GM21717 (cell line): Measurements from ENCODE around the gene NAALADL2.
A peak's percentile ranks its signal among the peaks of the same experiment; 100 is the strongest.
"Not testable (repeated sequence)": the region's sequence is repeated elsewhere in the genome, so short reads cannot be mapped to it uniquely, and the experiment has no call there.

Experiments used
- ATAC-seq: cut with Tn5 transposase; IDR thresholded peaks from one replicate; pipeline ENCODE4 v1.9.1; 2021; ENCODE audit warnings: mild to moderate bottlenecking, moderate library complexity; ENCODE audit not compliant: unreplicated experiment

NAALADL2 gene

DNA sequence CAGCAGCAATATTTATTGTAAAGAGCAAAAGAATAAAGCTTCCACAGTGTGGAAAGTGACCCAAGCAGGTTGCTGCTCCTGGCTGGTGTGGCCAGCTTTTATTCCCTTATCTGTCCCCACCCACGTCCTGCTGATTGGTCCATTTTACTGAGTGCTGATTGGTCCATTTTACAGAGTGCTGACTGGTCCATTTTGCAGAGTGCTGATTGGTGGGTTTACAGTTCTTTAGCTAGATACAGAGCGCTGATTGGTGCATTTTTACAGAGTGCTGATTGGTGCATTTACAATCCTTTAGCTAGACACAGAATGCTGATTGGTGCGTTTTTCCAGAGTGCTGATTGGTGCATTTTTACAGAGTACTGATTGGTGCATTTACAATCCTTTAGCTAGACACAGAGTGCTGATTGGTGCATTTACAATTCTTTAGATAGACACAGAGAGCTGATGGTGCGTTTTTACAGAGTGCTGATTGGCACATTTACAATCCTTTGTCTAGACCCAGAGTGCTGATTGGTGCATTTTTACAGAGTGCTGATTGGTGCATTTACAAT, 601.8 kb downstream of the NAALADL2 start:
- not testable (repeated sequence) for ATAC-seq

DNA sequence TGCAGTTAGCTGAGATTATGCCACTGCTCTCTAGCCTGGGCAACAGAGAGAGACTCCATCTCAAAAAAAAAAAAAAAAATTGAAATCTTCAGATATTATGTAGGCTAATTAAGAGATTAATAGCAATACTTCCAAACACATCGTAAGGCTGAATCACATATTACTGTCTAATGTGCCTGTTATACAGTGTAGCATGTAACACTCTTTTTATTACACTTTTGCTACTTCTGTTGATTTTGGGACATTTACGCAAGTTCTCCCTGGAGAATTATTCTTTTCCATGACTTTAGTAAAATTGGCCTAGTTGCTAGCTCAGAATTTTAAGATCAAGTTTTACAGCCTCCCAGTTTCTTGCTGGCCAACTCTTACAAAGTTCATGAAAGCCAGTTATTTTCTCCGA, 605.2 kb downstream of the NAALADL2 start:
- ATAC-seq = no peak

DNA sequence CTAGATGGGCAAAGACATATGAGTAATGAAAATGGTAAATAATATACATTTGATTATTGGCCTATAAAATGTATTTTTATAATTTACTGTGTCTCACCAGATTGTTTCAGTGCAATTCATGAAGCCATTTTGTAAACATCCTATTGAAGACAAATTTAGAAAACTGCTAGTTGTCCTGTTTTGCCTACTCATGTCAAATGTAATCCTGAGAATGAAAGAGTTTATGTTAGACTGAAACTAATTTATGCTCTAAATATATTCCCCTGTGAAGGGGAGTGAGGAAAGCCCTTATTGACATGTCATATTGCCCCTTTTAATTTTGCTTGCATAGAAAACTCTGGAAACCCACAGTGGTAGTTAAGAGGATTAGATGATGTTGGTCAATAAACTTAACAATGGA, 610.0 kb downstream of the NAALADL2 start:
- ATAC-seq = no peak

DNA sequence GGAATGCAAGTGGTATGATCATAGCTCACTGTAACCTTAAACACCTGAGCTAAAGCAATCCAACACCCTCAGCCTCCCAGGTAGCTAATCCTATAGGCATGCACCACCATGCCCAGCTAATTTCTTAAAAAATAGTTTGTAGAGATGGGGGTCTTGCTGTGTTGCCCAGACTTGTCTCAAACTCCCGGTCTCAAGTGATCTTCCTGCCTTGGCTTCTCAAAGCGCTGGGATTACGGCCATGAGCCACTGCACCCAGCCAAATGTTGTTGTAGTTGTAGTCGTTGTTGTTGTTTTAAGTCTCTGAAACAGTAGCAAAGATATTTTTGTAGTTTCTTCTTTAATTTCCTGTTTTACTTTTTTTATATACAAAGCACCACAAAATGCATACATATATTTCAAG, 616.6 kb downstream of the NAALADL2 start:
- ATAC-seq = no peak

DNA sequence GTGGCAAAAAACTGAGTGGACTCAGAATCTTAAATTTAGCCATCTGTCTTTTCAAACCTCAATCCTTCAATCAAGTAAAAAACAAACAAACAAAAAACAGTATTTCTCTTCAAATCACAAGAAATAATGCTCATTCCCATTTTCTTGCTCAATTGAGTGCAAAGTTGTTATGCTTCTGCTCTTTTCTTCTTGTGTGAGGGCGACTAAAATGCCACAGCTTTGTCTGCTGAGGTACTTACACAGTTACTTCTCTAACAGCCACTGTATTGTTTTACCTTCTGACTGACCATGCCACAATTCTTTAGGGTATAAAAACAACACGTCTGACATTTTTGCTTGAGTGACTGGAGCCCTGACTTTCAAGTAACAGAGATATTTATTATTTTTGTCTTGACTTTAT, 617.4 kb downstream of the NAALADL2 start:
- no peak for ATAC-seq

DNA sequence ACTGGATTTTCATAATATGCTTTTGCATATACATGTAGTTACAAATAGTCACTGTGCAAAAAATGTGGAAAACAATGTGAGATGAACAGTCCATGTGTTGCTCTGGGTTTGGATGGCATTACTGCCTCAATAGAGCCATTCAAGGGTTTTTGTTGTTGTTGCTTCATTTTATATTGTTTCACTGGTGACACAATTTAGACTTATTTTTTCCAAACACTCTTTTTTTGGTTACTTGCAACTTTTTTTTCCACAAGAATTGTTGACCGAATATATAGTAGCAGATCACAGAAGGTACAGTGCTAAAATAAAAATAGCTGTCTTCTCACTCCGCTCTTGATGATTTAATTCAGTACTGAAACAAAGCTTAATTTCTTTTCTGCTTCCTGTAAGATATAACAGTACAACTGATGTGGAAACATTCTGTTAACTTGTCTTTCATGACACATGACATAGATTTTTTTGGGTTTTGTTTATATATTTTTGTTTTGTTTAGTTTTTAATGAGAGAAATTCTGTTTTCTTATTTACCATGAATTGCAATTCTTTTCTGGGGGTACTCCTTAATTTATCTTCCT, 618.6 kb downstream of the NAALADL2 start:
- ATAC-seq = peak; percentile 88

DNA sequence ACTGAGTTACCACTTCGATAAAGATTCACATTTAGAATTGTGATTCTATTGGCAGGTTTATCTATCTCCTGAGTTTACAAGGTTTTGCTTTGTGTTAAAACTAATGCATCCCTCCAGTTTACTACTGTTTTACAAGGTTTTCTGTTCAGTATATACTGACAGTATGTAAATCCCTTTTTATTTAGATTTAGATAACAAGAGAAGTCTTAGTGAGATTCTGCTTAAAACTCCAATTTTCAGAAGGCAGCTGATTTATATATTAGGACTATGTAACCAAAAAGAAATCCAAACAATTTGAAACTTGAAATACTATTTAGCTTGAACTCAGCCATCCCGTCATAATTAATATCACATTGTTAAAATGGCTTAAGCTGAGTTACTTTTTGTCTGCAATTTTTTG, 619.2 kb downstream of the NAALADL2 start:
- ATAC-seq = no peak

DNA sequence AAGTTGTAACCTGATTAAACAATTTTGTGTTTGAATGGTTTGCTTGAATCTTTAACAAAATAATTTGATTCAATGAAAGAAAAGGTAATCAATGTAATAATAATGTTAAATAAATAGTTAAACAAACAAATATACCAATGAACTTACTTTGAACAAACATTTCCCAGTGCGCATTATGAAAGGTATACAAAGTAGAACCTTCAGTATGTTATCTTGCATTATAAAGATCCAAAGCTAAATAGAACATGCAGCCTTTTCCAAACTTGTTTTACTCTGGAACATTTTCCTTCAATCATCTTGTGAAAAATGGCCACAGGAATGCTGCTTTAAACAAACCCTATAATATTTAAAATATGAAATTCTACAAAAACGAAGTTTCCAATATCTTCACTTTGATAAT, 620.0 kb downstream of the NAALADL2 start:
- no peak for ATAC-seq

DNA sequence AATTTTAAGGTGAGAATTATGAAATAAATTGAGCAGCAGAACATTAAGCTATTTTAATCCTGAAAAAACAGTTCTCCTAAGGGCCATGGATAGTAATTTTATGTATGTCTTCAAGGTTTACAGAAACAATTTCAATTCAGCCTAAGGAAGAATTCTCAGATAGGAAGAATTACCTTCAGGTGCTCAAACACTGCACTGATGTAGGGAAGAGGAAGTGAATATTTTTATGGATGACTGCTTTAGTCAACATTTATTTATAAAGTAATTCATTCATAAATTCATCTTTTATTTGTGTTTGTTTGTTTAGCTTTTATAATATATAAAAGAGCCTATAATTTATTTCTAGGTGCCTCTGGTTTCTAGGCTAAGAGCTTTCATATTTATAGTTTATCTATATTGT, 620.7 kb downstream of the NAALADL2 start:
- ATAC-seq = no peak

DNA sequence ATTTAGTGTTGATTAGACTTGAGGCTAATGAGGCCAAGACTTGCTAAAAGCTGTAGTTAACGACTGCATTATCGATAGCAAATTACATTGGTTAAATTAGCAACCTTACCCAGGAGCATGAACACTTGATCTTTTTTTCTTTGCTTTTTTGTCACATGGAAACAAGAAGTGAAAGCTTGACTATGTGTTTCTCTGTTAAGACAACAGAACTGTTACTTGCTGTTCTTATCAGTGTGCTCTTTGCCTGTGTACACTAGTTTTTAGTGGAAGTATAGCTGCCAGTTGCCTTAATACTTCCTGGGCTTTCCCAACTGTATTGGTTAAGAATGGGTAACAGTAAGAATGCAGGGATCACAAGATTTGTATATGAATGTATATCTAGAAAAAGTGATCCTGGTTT, 625.5 kb downstream of the NAALADL2 start:
- no peak for ATAC-seq

DNA sequence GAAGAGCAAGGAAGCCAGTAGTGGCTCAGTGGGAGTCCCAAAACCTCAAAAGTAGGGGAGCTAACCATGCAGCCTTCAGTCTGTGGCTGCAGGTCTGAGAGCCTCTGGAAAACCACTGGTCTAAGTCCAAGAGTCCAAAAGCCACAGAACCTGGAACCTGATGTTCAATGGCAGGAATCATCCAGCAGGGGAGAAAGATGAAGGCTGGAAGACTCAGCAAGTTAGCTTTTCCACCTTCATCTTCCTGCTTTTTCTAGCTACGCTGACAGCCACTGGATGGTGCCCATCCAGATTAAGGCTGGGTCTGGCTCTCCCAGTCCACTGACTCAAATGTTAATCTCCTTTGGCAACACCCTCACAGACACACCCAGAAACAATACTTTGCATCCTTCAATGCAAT, 626.3 kb downstream of the NAALADL2 start:
- ATAC-seq = no peak

DNA sequence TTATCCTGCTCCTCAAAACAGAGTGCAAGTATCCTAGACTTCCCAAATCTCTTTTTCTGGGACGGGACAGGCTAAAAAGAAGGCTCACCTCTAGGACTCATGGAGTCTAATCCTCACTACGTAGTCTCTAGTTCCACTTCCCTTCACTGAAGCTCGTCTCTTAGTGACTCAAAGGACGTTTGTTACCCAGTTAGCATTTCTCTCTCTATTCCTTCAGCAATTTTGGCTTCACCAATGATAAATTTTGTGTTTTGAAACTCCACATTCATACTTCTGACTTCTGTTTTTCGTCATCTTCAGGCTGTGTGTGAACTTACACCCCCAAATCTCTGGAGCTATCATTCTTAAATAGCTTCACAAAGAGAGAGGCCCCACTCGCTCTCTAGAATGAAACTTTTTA, 627.1 kb downstream of the NAALADL2 start:
- ATAC-seq = peak; percentile 47

DNA sequence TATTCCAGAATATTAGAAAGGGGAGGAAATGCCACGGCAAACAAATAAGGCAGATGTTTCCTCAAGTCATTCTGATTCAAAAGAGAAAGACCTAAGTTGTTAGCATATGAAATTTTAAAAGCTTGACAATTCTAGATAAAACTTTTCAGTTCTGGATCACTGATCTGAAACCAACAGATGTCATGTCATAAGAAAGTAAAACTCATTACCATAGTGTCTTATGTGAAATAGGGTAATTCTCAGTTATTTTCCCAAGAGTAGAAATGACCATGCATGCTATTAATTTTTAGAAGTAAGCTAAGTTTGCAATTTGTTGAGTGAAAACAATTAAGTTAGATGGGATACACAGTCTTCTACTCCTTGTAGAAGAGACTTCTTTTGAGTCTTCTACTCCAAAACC, 630.3 kb downstream of the NAALADL2 start:
- no peak for ATAC-seq

DNA sequence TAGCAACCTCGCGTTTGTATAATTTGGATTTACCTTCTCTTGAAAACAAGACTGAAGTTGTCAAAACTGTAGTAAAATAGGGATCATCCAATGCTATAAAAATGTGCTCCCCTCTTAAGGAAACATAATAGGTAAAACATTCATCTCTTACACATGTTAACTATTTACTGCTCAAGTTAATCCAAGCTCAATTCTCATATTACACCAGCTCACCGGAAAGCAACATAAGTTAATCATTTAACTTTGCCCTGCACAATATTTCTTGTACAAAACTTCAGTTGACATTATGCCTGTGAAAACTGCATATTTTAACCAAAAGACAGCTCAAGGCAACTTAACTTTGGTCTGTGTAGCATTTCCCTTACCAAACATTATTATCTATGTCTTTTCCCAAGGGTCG, 634.2 kb downstream of the NAALADL2 start:
- no peak for ATAC-seq

DNA sequence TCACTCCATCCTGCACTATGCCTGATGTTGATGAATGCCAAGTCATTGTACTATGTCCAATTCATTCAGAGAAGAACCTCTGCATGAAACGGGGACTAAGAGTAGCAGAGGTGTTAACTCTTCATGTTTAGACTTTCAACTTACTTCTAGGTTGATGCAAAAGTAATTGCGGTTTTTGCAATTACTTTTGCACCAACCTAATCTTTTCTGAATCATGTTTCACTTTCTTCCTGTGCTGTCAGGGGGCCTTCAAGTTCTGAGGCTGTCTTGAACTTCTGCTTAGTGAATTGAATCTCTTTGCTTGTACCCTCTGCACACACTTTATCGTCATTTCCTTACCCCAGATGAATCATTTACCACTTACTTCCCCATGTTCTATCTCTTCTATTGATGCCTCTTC, 636.2 kb downstream of the NAALADL2 start:
- peak; percentile 59 for ATAC-seq

DNA sequence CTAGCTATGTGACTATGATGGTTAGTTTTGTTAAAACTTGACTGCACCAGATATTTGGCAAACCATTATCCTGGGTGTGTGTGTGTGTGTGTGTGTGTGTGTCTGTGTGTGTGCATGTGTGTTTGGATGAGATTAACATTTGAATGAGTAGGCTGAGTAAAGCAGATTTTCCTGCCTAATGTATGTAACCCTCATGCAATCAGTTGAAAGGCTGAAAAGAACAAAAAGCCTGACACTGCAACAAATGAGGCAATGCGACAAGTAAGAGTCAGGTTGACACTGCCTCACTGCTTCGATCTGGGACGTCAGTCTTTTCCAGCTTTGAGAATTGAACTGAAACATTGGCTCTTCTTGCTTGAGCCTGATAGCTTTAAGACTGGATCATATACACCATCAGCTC, 643.0 kb downstream of the NAALADL2 start:
- ATAC-seq = no peak

DNA sequence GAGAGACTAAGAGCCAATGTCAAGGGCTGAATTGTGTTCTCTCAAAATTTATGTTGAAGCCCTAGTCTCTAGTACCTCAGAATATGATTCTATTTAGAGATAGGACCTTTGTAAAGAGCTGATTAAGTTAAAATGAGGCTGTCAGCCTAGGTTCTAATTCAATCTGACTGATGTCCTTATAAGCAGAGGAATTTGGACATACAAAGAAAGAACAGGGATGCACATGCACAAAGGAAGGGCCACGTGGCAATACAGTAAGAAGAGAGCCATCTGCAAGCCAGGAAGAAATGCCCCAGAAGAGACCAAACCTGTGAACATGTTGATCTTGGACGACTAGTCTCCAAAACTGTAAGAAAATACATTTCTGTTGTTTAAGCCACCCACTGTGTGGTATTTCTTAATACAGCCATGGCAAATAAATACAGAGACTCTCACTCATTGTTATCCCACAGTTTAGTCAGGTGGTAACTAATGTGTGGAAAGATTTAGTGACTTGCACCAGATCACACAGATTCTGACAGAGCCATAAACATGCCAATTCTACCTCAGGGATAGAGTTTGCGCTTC, 652.2 kb downstream of the NAALADL2 start:
- ATAC-seq = no peak

DNA sequence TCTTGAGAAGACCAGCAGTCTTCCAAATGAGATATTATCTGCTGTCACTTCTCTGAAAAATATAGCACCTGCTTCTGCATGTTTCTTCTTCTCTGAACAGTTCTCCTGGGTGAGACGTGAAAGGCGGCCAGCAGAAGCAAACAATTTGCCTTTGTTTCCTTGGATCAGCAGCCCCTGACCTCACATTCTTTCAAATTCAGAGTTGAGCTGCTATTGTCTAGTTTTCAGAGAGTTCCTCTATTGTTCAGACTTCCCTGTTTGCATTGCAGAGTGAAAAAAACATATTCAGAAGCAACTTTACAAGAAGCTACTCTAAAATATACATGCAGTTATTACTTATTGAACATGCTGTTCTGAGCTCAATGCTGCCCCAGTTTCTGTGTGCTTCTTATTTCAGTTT, 653.6 kb downstream of the NAALADL2 start:
- ATAC-seq = no peak

DNA sequence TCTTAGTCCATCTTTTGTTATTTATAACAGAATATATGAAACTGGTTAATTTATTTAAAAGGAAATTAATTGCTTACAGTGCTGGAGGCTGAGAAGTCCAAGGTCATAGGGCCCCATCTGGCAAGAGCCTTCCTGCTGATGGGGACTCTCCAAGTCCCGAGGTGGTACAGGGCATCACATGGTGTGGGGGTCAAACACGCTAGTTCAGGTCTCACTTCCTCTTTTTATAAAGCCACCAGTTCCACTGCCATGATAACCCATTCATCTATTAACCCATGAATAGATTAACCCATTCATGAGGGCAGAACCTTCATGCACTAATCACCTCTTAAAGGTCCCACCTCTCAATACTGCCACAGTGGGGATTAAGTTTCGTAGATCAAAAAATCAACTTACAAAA, 659.3 kb downstream of the NAALADL2 start:
- no peak for ATAC-seq

DNA sequence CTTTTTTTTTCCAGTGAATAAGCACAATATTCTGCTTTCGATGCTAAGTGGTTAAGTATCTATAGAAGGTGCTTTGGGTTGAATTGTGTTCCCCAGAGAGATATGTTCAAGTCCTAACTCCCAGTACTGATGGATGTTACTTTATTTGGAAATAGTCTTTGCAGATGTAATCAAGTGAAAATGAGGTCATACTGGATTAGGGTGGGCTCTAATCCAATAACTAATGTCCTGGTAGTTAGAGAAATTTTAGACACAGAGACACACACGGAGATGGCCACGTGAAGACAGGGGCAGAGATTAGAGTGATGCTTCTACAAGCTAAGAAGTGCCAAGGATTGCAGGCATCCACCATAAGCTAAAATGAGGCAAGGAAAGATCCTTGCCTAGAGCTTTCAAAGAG, 662.3 kb downstream of the NAALADL2 start:
- ATAC-seq = no peak

DNA sequence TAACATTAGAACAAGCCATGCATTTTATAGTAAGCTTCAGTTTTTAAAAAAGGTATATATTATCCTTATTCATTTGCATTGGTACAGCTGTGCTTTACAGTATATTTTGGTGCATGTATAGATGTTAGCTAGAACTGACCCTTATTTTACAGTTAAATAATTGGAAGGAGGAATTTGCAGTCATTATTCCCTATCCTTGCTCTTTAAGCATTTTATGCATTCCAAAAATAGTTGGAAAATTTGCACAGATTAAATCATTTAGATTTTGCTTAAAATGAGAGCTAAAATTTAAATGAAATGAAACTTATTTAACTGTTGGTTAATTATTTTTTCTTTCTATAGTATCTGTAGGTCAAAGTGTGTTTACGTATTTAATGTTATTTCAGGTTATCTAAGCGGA, 667.1 kb downstream of the NAALADL2 start:
- no peak for ATAC-seq

DNA sequence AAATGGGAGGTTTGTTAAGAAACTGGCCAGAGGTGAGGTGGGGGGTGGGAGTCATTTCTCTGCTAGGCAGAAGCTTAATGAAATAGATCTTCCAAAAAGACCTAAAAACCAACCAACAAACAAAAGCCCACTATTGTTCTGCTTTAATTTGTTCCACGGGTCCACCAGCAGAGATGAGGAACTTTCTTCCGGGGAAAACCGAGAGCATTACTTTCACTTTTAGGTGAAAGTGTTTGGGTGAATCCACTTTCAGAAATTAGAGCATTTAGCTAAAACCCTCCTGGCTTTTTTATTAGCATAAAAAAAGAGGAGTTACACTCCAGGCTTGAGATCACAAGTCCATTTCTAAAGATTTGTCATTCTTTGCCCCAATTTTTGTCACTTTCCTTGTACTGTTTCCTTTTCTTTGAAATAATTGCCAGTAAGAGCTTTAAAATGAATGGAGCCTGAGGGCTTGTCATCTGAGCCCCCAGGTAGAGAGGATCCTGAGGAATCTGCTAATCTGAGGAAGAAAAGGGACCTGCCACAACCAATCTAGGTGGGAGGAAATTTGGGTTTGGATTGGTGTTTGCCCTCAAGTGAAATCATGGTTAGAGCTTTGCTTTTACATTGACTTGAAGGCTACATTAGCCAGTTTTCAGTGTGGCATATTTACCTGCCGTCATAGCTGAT, 667.6 kb downstream of the NAALADL2 start:
- no peak for ATAC-seq
